ENCODE data around the gene GDF2.

The GDF2 gene

DNA sequence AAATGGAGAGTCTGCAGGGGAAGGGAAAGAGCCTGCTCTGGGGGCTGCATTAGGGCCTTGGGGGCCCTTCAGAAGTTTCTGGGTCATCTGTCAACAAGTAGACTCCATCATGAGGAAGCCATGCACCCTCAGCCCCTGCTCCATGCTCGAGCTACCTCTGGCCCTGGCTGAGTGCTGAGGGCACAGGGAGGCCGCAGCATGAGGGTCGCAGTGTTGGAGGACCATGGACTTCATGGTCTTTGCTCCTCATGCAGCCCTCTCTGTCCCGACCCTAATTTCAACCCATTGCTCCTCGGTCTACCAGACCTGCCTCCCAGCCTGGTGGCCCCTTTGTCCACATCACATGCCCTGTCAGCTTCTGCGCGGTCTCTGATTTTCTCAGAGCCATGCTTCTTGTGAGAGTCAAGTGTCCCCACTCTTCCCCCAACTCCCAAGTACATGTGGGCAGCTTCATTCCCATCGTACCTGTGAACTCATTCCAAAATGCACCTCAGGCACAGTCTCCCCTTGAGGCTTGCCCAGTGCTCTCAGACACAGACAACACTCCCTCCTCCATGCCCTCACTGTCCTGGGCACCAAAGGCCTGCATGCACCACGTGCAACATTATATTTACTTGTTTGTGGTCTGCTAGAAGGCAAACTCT, 47.1 kb downstream of the GDF2 start:
- DNase-seq (ENCODE audit: low read depth in 1 of 2, low spot score in 1 of 2), result no peak
- no peak overlapping the region for H3K27ac ChIP-seq (replicated peaks)
- no peaks in the 10 kb centered on the region for H3K27me3 ChIP-seq (ENCODE audit: insufficient read depth, poor library complexity, severe bottlenecking)
- no peak overlapping the region for H3K4me3 ChIP-seq (replicated peaks; ENCODE audit: insufficient read depth, low read length)
- no peak for TF ChIP-seq REST (IDR thresholded peaks at IDR 0.05; ENCODE audit: insufficient replicate concordance, low read depth)
- TF ChIP-seq GABPA (IDR thresholded peaks at IDR 0.05; ENCODE audit: low read depth), result no peak
- TF ChIP-seq SPI1 (IDR thresholded peaks at IDR 0.05; ENCODE audit: borderline replicate concordance, low read depth), result no peak
- TF ChIP-seq POLR2AphosphoS5 (IDR thresholded peaks at IDR 0.05; ENCODE audit: low read depth), result no peak
- TF ChIP-seq CTCF (IDR thresholded peaks at IDR 0.05; ENCODE audit: insufficient read depth, low read length), result no peak

DNA sequence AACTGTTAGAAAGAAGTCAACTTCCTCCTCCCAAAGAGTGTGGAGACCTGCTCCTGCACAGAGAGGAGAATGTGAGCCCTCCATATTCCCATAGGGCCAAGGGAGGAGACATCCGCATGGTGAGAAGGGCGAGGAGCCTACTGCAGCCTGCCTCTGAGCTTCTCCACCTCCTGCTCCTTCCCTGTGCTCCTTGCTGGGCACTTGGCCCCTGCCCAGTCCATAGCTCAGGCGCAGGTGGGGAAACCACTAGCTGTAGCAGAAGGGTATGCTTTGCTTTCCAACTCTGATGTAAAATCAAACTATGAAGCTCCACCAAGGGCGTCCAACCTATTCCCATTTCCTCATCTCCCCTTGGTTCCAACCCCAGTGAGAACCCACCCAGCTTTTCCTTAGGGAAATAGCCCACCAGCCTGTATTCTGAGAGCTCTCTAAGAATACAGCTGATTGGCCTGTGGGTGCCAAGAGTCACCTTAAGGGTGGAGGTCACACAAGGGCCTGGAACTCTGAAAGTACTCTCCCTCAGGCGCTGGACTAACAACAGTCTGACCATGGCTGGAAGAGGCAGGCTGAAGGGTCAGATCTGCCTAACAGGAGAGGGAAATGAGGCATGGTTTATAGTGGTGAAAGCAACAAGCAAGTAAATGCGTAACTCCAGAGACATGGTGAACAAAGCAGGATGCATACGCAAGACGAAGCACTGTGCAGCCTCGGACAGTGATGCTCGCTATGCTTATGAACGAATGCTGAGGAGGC, 47.9 kb downstream of the GDF2 start:
- DNase-seq (ENCODE audit: low read depth in 1 of 2, low spot score in 1 of 2), result no peak
- H3K27me3 ChIP-seq (ENCODE audit: insufficient read depth, poor library complexity, severe bottlenecking), result no peaks in the 10 kb centered on the region
- H3K4me3 ChIP-seq (replicated peaks; ENCODE audit: insufficient read depth, low read length), result no peak overlapping the region
- H3K27ac ChIP-seq (replicated peaks), result no peak overlapping the region
- TF ChIP-seq REST (IDR thresholded peaks at IDR 0.05; ENCODE audit: insufficient replicate concordance, low read depth), result no peak
- TF ChIP-seq SPI1 (IDR thresholded peaks at IDR 0.05; ENCODE audit: borderline replicate concordance, low read depth), result no peak
- TF ChIP-seq CTCF (IDR thresholded peaks at IDR 0.05; ENCODE audit: insufficient read depth, low read length), result no peak
- TF ChIP-seq GABPA (IDR thresholded peaks at IDR 0.05; ENCODE audit: low read depth), result no peak
- no peak for TF ChIP-seq POLR2AphosphoS5 (IDR thresholded peaks at IDR 0.05; ENCODE audit: low read depth)

DNA sequence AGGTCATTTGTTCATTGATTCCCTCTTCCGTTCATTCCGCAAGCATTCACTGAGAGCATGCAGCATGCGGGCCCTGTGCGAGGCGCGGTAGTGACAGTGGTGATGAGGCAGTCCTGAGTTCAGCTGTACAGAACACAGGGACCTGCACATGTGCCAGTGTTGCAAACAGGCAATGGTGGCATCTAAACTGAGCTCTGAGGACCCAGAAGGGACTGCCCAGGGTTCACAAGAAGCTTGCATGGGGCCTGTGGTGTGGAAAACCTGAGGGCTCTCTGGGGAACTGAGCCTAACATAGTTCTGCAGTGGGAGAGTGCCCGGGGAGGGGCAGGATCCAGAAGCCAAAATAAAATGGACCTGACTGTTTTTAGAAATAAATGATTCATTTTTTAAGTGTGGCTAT, 48.6 kb downstream of the GDF2 start:
- Histone ChIP-seq H3K27ac (replicated peaks) (no peak overlapping the region), H3K27me3 (ENCODE audit: insufficient read depth, poor library complexity, severe bottlenecking) (no peaks in the 10 kb centered on the region), H3K4me3 (replicated peaks; ENCODE audit: insufficient read depth, low read length) (no peak overlapping the region)
- TF ChIP-seq REST (IDR thresholded peaks at IDR 0.05; ENCODE audit: insufficient replicate concordance, low read depth), result no peak
- TF ChIP-seq GABPA (IDR thresholded peaks at IDR 0.05; ENCODE audit: low read depth), result no peak
- no peak for TF ChIP-seq CTCF (IDR thresholded peaks at IDR 0.05; ENCODE audit: insufficient read depth, low read length)
- DNase-seq (ENCODE audit: low read depth in 1 of 2, low spot score in 1 of 2), result no peak
